Parathyroid adenoma (tissue), 2 donors: Measurements from ENCODE around the gene SORD.

Source experiments
- H2AFZ ChIP-seq: fragments of 300-600 bp; sonication (generic); one replicate; pipeline ENCODE4 v1.7.0; 2017; ENCODE audit warnings: antibody characterized with exemption, mild to moderate bottlenecking
- H3K27ac ChIP-seq: fragments of 300-600 bp; sonication (generic); one replicate; pipeline ENCODE4 v1.7.0; 2017
- H3K27me3 ChIP-seq: fragments of 300-600 bp; sonication (generic); one replicate; pipeline ENCODE4 v1.7.0; 2017; ENCODE audit warnings: low read length; ENCODE audit not compliant: control insufficient read depth, insufficient read depth
- H3K36me3 ChIP-seq: fragments of 300-600 bp; sonication (generic); one replicate; pipeline ENCODE4 v1.7.0; 2017; ENCODE audit warnings: low read length; ENCODE audit not compliant: control insufficient read depth, insufficient read depth
- H3K4me1 ChIP-seq: fragments of 300-600 bp; sonication (generic); one replicate; pipeline ENCODE4 v1.7.0; 2017; ENCODE audit warnings: control low read depth
- H3K4me2 ChIP-seq: fragments of 300-600 bp; sonication (generic); one replicate; pipeline ENCODE4 v1.7.0; 2017; ENCODE audit warnings: low read length
- H3K4me3 ChIP-seq: fragments of 300-600 bp; sonication (generic); one replicate; pipeline ENCODE4 v1.7.0; 2017; ENCODE audit warnings: low read depth, low read length
- H3K79me2 ChIP-seq: fragments of 300-600 bp; sonication (generic); one replicate; pipeline ENCODE4 v1.7.0; 2017; ENCODE audit warnings: control low read depth
- H3K9ac ChIP-seq: fragments of 300-600 bp; sonication (generic); one replicate; pipeline ENCODE4 v1.7.0; 2017; ENCODE audit warnings: mild to moderate bottlenecking
- H3K9me3 ChIP-seq: fragments of 300-600 bp; sonication (generic); one replicate; pipeline ENCODE4 v1.7.0; 2017; ENCODE audit warnings: low read length; ENCODE audit not compliant: control insufficient read depth
- TF ChIP-seq, protein P1 (sequence below): fragments of 300-600 bp; sonication (generic); IDR thresholded peaks from one replicate; pipeline ENCODE4 v1.7.0; 2017; ENCODE audit warnings: antibody characterized with exemption, mild to moderate bottlenecking
- donor health status: primary hyperparathyroidism.

SORD gene

DNA sequence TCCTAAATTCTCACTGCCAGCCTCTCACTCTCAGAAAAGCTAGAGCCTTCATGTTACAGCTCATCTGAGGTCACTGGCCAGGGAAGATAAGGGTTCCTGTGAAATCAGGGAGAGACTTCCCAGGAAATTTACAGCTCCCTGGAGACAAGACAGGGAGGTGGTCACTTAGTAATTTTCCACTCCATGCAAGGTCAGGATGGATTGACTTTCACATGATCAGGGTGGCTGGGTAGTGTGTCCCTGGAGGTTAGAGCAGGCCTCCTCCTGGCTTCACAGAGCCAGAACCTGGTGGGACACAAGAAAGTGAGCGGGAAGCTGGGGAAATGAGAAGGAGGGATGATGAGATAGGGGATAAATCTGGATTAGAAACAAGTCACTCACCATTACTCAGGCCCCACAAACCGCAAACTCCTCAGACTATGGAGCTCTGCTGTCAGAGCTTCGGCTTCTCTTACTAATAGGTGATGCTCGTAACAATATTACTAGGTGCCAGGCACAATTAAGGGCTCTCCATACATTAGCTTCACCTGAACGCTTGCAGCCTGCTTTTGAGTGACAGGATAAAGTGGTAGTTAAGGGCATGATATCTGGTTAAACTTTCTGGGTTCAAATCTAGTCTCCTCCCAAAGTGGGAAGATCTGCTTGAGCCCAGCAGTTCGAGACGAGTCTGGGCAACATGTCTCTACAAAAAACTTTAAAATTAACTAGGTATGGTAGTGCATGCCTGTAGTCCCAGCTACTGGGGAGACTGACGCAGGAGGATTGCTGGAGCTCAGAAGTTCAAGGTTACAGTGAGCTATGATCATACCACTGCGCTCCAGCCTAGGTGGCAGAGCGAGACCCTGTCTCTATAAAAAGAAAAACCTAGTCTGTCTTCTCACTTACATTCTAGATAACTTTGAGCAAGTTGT is 66.1 kb downstream of the SORD start:
- H2AFZ ChIP-seq: no peak overlapping the region
- no peak overlapping the region for H3K9ac ChIP-seq
- TF ChIP-seq, protein P1, sequence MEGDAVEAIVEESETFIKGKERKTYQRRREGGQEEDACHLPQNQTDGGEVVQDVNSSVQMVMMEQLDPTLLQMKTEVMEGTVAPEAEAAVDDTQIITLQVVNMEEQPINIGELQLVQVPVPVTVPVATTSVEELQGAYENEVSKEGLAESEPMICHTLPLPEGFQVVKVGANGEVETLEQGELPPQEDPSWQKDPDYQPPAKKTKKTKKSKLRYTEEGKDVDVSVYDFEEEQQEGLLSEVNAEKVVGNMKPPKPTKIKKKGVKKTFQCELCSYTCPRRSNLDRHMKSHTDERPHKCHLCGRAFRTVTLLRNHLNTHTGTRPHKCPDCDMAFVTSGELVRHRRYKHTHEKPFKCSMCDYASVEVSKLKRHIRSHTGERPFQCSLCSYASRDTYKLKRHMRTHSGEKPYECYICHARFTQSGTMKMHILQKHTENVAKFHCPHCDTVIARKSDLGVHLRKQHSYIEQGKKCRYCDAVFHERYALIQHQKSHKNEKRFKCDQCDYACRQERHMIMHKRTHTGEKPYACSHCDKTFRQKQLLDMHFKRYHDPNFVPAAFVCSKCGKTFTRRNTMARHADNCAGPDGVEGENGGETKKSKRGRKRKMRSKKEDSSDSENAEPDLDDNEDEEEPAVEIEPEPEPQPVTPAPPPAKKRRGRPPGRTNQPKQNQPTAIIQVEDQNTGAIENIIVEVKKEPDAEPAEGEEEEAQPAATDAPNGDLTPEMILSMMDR: no peak

DNA sequence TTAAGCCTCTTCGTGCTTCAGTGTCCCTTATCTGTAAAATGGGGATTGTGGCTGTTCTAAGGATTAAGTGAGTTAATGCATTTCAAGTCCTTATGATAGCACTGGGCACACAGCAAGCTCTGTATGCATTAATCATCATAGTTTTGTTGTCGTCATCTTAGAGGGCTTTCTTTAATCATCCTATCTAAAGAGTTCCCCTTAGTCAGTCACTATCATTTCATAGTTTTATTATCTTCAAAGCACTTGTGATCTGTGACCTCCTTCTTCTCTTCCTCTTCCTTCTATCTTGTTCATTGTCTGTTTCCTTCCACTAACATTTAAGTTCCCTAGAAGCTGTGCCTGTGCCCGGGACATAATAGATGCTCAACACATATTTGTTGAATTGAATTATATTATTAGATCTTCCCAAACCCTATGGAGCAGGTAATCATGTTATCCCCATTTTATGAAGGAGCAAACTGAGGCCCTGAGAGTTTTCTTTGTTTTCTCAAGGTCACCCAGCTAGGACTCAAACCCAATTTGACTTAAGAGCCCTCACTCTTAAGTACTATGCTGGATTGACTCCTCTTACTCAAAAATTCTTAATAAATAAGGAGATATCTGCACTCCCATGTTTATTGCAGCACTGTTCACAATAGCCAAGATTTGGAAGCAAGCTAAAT is 66.8 kb downstream of the SORD start:
- no peaks in the 10 kb centered on the region for H3K9me3 ChIP-seq
- no peaks in the 10 kb centered on the region for H3K36me3 ChIP-seq
- H3K79me2 ChIP-seq: no peaks in the 10 kb centered on the region
- no peaks in the 10 kb centered on the region for H3K27me3 ChIP-seq
- TF ChIP-seq, protein P1: no peak
- no peak overlapping the region for H3K27ac ChIP-seq
- no peak overlapping the region for H3K9ac ChIP-seq
- no peak overlapping the region for H3K4me3 ChIP-seq
- no peaks in the 10 kb centered on the region for H3K4me1 ChIP-seq
- no peak overlapping the region for H2AFZ ChIP-seq
- H3K4me2 ChIP-seq: no peak overlapping the region

More for the DNA sequence above, 66.1 kb downstream of the SORD start:
- no peak overlapping the region for H3K4me2 ChIP-seq
- H3K4me1 ChIP-seq: no peaks in the 10 kb centered on the region
- no peaks in the 10 kb centered on the region for H3K79me2 ChIP-seq
- H3K9me3 ChIP-seq: no peaks in the 10 kb centered on the region
- no peak overlapping the region for H3K4me3 ChIP-seq
- no peaks in the 10 kb centered on the region for H3K36me3 ChIP-seq
- no peaks in the 10 kb centered on the region for H3K27me3 ChIP-seq
- no peak overlapping the region for H3K27ac ChIP-seq

DNA sequence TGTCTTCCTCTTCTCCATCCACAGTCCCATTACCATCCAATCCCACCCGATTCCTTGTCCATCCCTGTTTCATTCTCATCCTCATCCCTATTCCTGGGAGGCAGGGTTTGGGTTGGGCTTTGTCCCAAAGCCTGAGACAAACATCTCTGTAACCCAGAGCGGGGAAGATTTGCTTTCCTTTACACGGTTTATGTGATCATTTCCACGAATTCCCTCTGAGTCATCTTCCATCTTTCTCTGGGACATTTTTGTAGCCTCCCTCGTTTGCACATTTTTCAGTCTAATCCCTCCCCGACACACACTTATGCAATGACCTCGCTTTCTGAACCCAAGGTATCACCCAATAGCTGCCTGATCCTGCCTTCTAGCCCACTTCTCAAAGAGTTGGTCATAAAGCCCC is 68.2 kb downstream of the SORD start:
- H2AFZ ChIP-seq: no peak overlapping the region
- H3K4me1 ChIP-seq: no peaks in the 10 kb centered on the region
- H3K9ac ChIP-seq: no peak overlapping the region
- H3K9me3 ChIP-seq: no peaks in the 10 kb centered on the region
- no peaks in the 10 kb centered on the region for H3K79me2 ChIP-seq
- TF ChIP-seq, protein P1: no peak
- no peaks in the 10 kb centered on the region for H3K36me3 ChIP-seq
- no peak overlapping the region for H3K4me3 ChIP-seq
- H3K4me2 ChIP-seq: no peak overlapping the region
- H3K27me3 ChIP-seq: no peaks in the 10 kb centered on the region
- no peak overlapping the region for H3K27ac ChIP-seq

DNA sequence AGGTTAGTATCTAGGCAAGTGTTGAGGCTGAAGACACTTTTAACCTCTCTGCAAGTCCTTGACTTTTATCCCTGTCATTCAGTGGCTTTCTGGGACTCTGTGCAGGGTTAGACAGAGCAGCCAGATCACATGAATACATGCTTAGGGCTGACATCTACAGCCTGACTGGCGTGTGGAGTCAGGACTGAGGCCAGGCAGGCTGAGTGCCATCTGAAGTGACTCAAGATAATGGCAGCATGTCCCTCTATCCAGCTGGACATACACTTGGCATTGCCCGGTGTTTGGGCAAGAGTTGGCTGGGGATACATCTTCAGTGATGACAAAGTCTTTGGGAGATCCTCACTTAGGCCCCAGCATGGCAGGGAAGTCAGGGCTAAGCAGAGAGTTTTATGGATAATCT is 68.6 kb downstream of the SORD start:
- TF ChIP-seq, protein P1: no peak
- Histone ChIP-seq H3K9me3 (no peaks in the 10 kb centered on the region), H2AFZ (no peak overlapping the region), H3K36me3 (no peaks in the 10 kb centered on the region), H3K79me2 (no peaks in the 10 kb centered on the region), H3K4me3 (no peak overlapping the region), H3K4me1 (no peaks in the 10 kb centered on the region), H3K9ac (no peak overlapping the region), H3K4me2 (no peak overlapping the region), H3K27me3 (no peaks in the 10 kb centered on the region), H3K27ac (no peak overlapping the region)
